Natural killer cell (primary cell): ENCODE results near the gene GNG7. TPM values are rescaled to one million over a fixed set of nuclear protein-coding genes. Genes with fewer than 3 reads are reported as not detected.

Experiments used
- ATAC-seq, 3 donors: fragments of 150-1000 bp in 2 of 3; fragments of 200-7000 bp in 1 of 3; cut with Tn5 transposase; 1 replicate in 1 of 3; 2 replicates in 2 of 3; pipeline ENCODE4 v1.10.0; 2021; ENCODE audit warnings: mild to moderate bottlenecking in 2 of 3, moderate library complexity in 2 of 3
- DNase-seq, 2 donors: peaks; one replicate each; pipeline versions ENCODE4 v3.0.0 to v3.0.0-alpha.2; 2013 to 2021; ENCODE audit warnings: mixed read lengths in 1 of 2
- H3K27ac ChIP-seq: one replicate; pipeline ENCODE4 v1.5.1; 2013; ENCODE audit warnings: mild to moderate bottlenecking, low read length
- H3K27me3 ChIP-seq: one replicate; pipeline ENCODE4 v1.6.1; 2013; ENCODE audit warnings: low read length; ENCODE audit not compliant: control insufficient read depth, insufficient read depth
- H3K36me3 ChIP-seq: one replicate; pipeline ENCODE4 v1.6.1; 2013; ENCODE audit warnings: low read length; ENCODE audit not compliant: control insufficient read depth, insufficient read depth
- H3K4me1 ChIP-seq: one replicate; pipeline ENCODE4 v1.6.1; 2013; ENCODE audit warnings: low read length; ENCODE audit not compliant: control insufficient read depth, insufficient read depth
- H3K4me3 ChIP-seq: one replicate; pipeline ENCODE4 v1.5.1; 2013; ENCODE audit warnings: low read length
- H3K9me3 ChIP-seq: one replicate; pipeline ENCODE4 v1.6.1; 2013; ENCODE audit warnings: low read length; ENCODE audit not compliant: control insufficient read depth, insufficient read depth
- H3K27ac Mint-ChIP-seq, 2 donors: one replicate each; pipeline ENCODE4 v1.8.0; 2022; ENCODE audit warnings: mild to moderate bottlenecking in 2 of 2, mixed read lengths in 2 of 2, moderate library complexity in 1 of 2
- H3K27me3 Mint-ChIP-seq, 2 donors: one replicate each; pipeline ENCODE4 v1.8.0; 2022; ENCODE audit warnings: low read depth in 2 of 2, mixed read lengths in 2 of 2
- H3K36me3 Mint-ChIP-seq: one replicate; pipeline ENCODE4 v1.8.0; 2022; ENCODE audit warnings: mixed read lengths
- H3K4me1 Mint-ChIP-seq, 2 donors: one replicate each; pipeline ENCODE4 v1.8.0; 2022; ENCODE audit warnings: mixed read lengths in 2 of 2
- H3K4me3 Mint-ChIP-seq: one replicate; pipeline ENCODE4 v1.8.0; 2022; ENCODE audit warnings: mild to moderate bottlenecking, moderate library complexity, mixed read lengths
- H3K9me3 Mint-ChIP-seq, 2 donors: one replicate each; pipeline ENCODE4 v1.8.0; 2022; ENCODE audit warnings: mixed read lengths in 2 of 2
- WGBS: methylation state at CpG from one replicate; pipeline ENCODE4 v1.1.7; 2013; ENCODE audit warnings: missing lambda C conversion rate; ENCODE audit not compliant: insufficient coverage; 5-methylcytosine and 5-hydroxymethylcytosine counted together
- intact Hi-C: fragments of 100-400 bp; cut with micrococcal nuclease; formaldehyde crosslinking; loops from one replicate; pipeline ENCODE4 v1.14.2; 2022
- total RNA-seq, 4 donors: library from RNA; stranded (reverse); fragments of 120-200 nt in 1 of 4; gene quantifications; one replicate each; pipeline versions ENCODE4 v1.2.3 to v1.2.4, GENCODE V29; 2013 to 2022
- TF ChIP-seq, protein P1 (sequence below): fragments of 200-600 bp; IDR thresholded peaks from one replicate; pipeline ENCODE4 v1.8.0; 2022; ENCODE audit warnings: antibody characterized with exemption

Gene GNG7
- total RNA-seq, 3 donors from 2014 or later (not counting 1 experiment from before 2014, with no cell fraction given) = 0.75 to 4.8 (median 1.5) TPM

- H3K4me1 ChIP-seq = peaks cover 71% of the 10 kb centered on the region
- no peaks in the 10 kb centered on the region for H3K27me3 ChIP-seq
- WGBS = 97% methylated on average over 8 of the region's 8 CpGs
- H3K4me1 Mint-ChIP-seq = peaks cover 49 to 58% of the 10 kb centered on the region in 2 donors
- peak overlapping the region; percentile 87 for H3K27ac ChIP-seq
- DNase-seq (no peak), ATAC-seq (no peak)
- peak overlapping the region; percentile 93 to 94 for H3K27ac Mint-ChIP-seq
- peaks cover 12% of the 10 kb centered on the region for H3K9me3 ChIP-seq
- intact Hi-C loops = loop anchor here (10.0 kb wide), 1 partner anchor 464 kb away; the partner anchor contains the start of gene DOT1L
- no peaks in the 10 kb centered on the region for H3K36me3 ChIP-seq
- H3K27me3 Mint-ChIP-seq = no peaks in the 10 kb centered on the region
- no peak overlapping the region for H3K4me3 ChIP-seq
- no peaks in the 10 kb centered on the region for H3K9me3 Mint-ChIP-seq
- H3K36me3 Mint-ChIP-seq = no peaks in the 10 kb centered on the region
- TF ChIP-seq, protein P1, sequence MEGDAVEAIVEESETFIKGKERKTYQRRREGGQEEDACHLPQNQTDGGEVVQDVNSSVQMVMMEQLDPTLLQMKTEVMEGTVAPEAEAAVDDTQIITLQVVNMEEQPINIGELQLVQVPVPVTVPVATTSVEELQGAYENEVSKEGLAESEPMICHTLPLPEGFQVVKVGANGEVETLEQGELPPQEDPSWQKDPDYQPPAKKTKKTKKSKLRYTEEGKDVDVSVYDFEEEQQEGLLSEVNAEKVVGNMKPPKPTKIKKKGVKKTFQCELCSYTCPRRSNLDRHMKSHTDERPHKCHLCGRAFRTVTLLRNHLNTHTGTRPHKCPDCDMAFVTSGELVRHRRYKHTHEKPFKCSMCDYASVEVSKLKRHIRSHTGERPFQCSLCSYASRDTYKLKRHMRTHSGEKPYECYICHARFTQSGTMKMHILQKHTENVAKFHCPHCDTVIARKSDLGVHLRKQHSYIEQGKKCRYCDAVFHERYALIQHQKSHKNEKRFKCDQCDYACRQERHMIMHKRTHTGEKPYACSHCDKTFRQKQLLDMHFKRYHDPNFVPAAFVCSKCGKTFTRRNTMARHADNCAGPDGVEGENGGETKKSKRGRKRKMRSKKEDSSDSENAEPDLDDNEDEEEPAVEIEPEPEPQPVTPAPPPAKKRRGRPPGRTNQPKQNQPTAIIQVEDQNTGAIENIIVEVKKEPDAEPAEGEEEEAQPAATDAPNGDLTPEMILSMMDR = no peak
- peak overlapping the region; percentile 13 for H3K4me3 Mint-ChIP-seq
Observed at GRCh38 chr19:2628597-2628996, 73.9 kb downstream of the GNG7 start.

DNA sequence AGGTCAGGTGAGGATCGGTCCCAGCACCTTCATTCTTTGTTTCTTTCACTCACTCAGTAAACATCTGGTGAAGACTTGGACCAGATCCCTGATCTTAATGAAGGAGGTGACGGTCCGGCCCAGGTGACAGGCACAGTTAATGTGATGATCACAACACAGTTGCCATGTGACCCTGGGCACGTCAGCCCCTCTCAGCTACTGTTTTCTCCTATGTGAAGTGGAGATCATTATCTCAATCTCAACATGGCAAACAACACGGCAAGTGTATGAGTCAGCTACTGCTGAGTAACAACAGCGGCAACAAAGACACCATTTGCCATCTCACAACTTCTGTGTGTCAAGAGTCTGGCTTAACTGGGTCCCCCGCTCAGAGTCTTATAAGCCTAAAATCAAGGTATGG lies 74.6 kb downstream of the GNG7 start:
- peak in 1 of 3 donors; percentile 5 for ATAC-seq
- intact Hi-C loops = loop anchor here (10.0 kb wide), 1 partner anchor 463 kb away; the partner anchor contains the start of gene DOT1L
- TF ChIP-seq, protein P1 = no peak
- peaks cover 12% of the 10 kb centered on the region for H3K9me3 ChIP-seq
- Mint-ChIP-seq H3K27ac (peak overlapping the region; percentile 93 to 94), H3K4me1 (peaks cover 49 to 58% of the 10 kb centered on the region in 2 donors), H3K4me3 (no peak overlapping the region), H3K9me3 (no peaks in the 10 kb centered on the region), H3K27me3 (no peaks in the 10 kb centered on the region), H3K36me3 (no peaks in the 10 kb centered on the region)
- WGBS = 78% methylated on average over 7 of the region's 7 CpGs
- DNase-seq = no peak
- no peaks in the 10 kb centered on the region for H3K36me3 ChIP-seq
- H3K27me3 ChIP-seq = no peaks in the 10 kb centered on the region
- H3K4me1 ChIP-seq = peaks cover 75% of the 10 kb centered on the region
- no peak overlapping the region for H3K4me3 ChIP-seq
- H3K27ac ChIP-seq = peak overlapping the region; percentile 68

DNA sequence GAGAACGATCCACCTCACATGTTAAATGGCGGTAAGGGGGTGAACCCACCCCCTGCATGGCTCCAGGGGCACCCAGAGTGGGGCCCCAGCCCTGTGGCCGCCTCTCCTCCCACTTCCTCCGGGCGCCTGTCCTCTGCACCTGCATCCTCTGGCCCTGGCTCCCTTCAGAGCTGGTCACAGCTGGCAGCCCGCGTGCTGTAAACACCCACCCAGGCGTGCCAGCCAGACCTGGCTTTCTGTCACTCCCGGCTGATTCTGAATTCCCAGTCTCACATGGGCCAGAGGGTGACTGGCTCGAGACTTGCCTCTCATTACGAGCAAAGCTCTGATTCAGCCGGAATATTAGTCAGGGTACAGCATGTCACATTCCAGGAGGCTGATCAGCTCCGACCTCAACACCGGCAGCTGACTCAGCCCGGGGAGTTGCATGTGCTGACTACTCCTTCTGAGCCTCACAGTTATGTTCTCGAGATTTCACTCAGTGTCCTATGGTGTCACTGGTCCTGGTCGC lies 75.1 kb downstream of the GNG7 start:
- ATAC-seq (peak; percentile 16 to 49 (median 31)), DNase-seq (peak; percentile 29 to 48)
- Histone ChIP-seq H3K36me3 (no peaks in the 10 kb centered on the region), H3K4me1 (peaks cover 80% of the 10 kb centered on the region), H3K27me3 (no peaks in the 10 kb centered on the region), H3K9me3 (peaks cover 12% of the 10 kb centered on the region), H3K27ac (peak overlapping the region; percentile 68), H3K4me3 (no peak overlapping the region)
- Mint-ChIP-seq H3K27ac (peak overlapping the region; percentile 93 to 94), H3K4me3 (no peak overlapping the region), H3K36me3 (no peaks in the 10 kb centered on the region), H3K27me3 (no peaks in the 10 kb centered on the region), H3K4me1 (peaks cover 49 to 58% of the 10 kb centered on the region in 2 donors), H3K9me3 (no peaks in the 10 kb centered on the region)
- intact Hi-C loops = loop anchor here (10.0 kb wide), 1 partner anchor 463 kb away; the partner anchor contains the start of gene DOT1L
- TF ChIP-seq, protein P1 = no peak
- 21% methylated on average over 17 of the region's 17 CpGs for WGBS

DNA sequence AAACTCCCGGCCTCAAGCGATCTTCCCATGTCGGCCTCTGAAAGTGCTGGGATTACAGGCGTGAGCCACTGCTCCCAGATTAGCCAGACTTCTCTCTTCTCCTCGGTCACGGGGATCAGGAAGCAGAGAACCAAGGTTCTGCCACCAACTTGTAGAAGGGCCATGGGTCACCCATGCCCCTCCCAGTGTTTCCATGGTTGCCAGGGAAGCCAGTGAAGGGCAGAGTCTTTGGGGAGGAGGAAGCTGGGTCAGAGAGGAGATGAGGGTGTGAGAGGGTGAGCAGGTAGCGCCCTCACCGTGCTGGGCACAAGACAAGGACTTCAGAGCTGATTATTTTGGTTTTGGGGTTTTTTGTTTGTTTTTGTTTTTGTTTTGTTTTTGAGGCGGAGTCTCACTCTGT lies 77.1 kb downstream of the GNG7 start:
- WGBS = 77% methylated on average over 9 of the region's 9 CpGs
- intact Hi-C loops = loop anchor here (10.0 kb wide), 1 partner anchor 461 kb away; the partner anchor contains the start of gene DOT1L
- ATAC-seq (no peak), DNase-seq (peak in 1 of 2 donors; percentile 27)
- Mint-ChIP-seq H3K4me1 (peaks cover 52 to 63% of the 10 kb centered on the region in 2 donors), H3K27ac (peak overlapping the region; percentile 44 to 53), H3K4me3 (no peak overlapping the region), H3K36me3 (no peaks in the 10 kb centered on the region), H3K27me3 (no peaks in the 10 kb centered on the region), H3K9me3 (no peaks in the 10 kb centered on the region)
- Histone ChIP-seq H3K27ac (no peak overlapping the region), H3K36me3 (no peaks in the 10 kb centered on the region), H3K9me3 (peaks cover 2% of the 10 kb centered on the region), H3K4me1 (peaks cover 83% of the 10 kb centered on the region), H3K27me3 (no peaks in the 10 kb centered on the region), H3K4me3 (no peak overlapping the region)
- TF ChIP-seq, protein P1 = no peak
